GM19240 (cell line): ENCODE data around the gene UBE2Q1.

Experiments used
- DNase-seq: peaks from one replicate; pipeline ENCODE4 v3.0.0; 2011; ENCODE audit warnings: low spot score; ENCODE audit not compliant: insufficient read length

Gene UBE2Q1

GRCh38 chr1:154503898-154504297, 54.6 kb downstream of the UBE2Q1 start:
- DNase-seq: no peak

- no peak for DNase-seq
Observed at GRCh38 chr1:154502744-154503115, 55.7 kb downstream of the UBE2Q1 start.

- no peak for DNase-seq
Observed at GRCh38 chr1:154502066-154502743, 56.3 kb downstream of the UBE2Q1 start, which contains the start of the genes SHE and TDRD10. TSS of gene SHE (minus strand) at chr1:154502412. CDS start at chr1:154502026, 386 bp downstream. TSS of gene TDRD10 (plus strand) at chr1:154502219. CDS start at chr1:154506904, 4,685 bp downstream.

- DNase-seq: no peak
Observed at GRCh38 chr1:154501423-154502065, 56.9 kb downstream of the UBE2Q1 start.

- no peak for DNase-seq
Observed at GRCh38 chr1:154500533-154500932, 57.9 kb downstream of the UBE2Q1 start.

GRCh38 chr1:154499446-154499845, 59.0 kb downstream of the UBE2Q1 start:
- DNase-seq: no peak
